Measurements from ENCODE around the gene ACP2.

ACP2 gene

GRCh38 chr11:47248664-47249377 is at the start of gene ACP2:
Gene ACP2 (minus strand): TSS chr11:47248814. CDS start chr11:47248789, 25 bp downstream.
- no peak for DNase-seq

GRCh38 chr11:47296045-47296444 is 47.4 kb upstream of the ACP2 start:
- DNase-seq, result peak; percentile 56

- no peak for DNase-seq
Observed at GRCh38 chr11:47295385-47295784, 46.8 kb upstream of the ACP2 start.

GRCh38 chr11:47289856-47290255 is 41.2 kb upstream of the ACP2 start:
- DNase-seq, result no peak

- no peak for DNase-seq
Observed at GRCh38 chr11:47288066-47288465, 39.5 kb upstream of the ACP2 start.

- DNase-seq, result no peak
Observed at GRCh38 chr11:47285969-47286770, 37.6 kb upstream of the ACP2 start.

GRCh38 chr11:47284151-47284550 is 35.5 kb upstream of the ACP2 start:
- DNase-seq, result no peak

GRCh38 chr11:47282462-47282861 is 33.8 kb upstream of the ACP2 start:
- no peak for DNase-seq

GRCh38 chr11:47280860-47281259 is 32.2 kb upstream of the ACP2 start:
- DNase-seq, result no peak

- no peak for DNase-seq
Observed at GRCh38 chr11:47280099-47280498, 31.5 kb upstream of the ACP2 start.

- no peak for DNase-seq
Observed at GRCh38 chr11:47278769-47279168, 30.2 kb upstream of the ACP2 start.

- DNase-seq, result no peak
Observed at GRCh38 chr11:47278058-47278457, 29.4 kb upstream of the ACP2 start.

- no peak for DNase-seq
Observed at GRCh38 chr11:47276923-47277322, 28.3 kb upstream of the ACP2 start.

GRCh38 chr11:47274495-47275235 is 26.1 kb upstream of the ACP2 start:
- no peak for DNase-seq

- DNase-seq, result no peak
Observed at GRCh38 chr11:47272706-47273105, 24.1 kb upstream of the ACP2 start.

GRCh38 chr11:47271961-47272661 is 23.5 kb upstream of the ACP2 start:
- no peak for DNase-seq

- no peak for DNase-seq
Observed at GRCh38 chr11:47271328-47271727, 22.7 kb upstream of the ACP2 start.

GRCh38 chr11:47270331-47271271 is 22.0 kb upstream of the ACP2 start:
- DNase-seq, result no peak

GRCh38 chr11:47269829-47270305 is 21.3 kb upstream of the ACP2 start, which contains the start of gene MADD:
Gene MADD (plus strand): TSS chr11:47270133.
- peak; percentile 32 for DNase-seq

GRCh38 chr11:47269002-47269828 is 20.6 kb upstream of the ACP2 start:
- peak; percentile 58 for DNase-seq

All from NCI-H1436 treated with DMSO at 0.1 percent for 48 hours (cell line).